HG03095 (cell line): ENCODE data around the gene HDLBP.
A peak's percentile ranks its signal among the peaks of the same experiment; 100 is the strongest.

Experiments
- ATAC-seq: cut with Tn5 transposase; IDR thresholded peaks from one replicate; pipeline ENCODE4 v1.9.1; 2021; ENCODE audit warnings: moderate library complexity; ENCODE audit not compliant: unreplicated experiment

Gene HDLBP

GRCh38 chr2:241230435-241230834 is 85.0 kb downstream of the HDLBP start:
- ATAC-seq = no peak

- ATAC-seq = no peak
Observed at GRCh38 chr2:241229563-241230401, 85.7 kb downstream of the HDLBP start.

GRCh38 chr2:241228860-241229516 is 86.5 kb downstream of the HDLBP start:
- ATAC-seq = no peak

- ATAC-seq = no peak
Observed at GRCh38 chr2:241228081-241228859, 87.2 kb downstream of the HDLBP start.

- ATAC-seq = no peak
Observed at GRCh38 chr2:241227594-241227993, 87.9 kb downstream of the HDLBP start.

- ATAC-seq = no peak
Observed at GRCh38 chr2:241226723-241227572, 88.5 kb downstream of the HDLBP start.

- no peak for ATAC-seq
Observed at GRCh38 chr2:241225983-241226382, 89.5 kb downstream of the HDLBP start.

GRCh38 chr2:241225545-241225944 is 89.9 kb downstream of the HDLBP start:
- no peak for ATAC-seq

- no peak for ATAC-seq
Observed at GRCh38 chr2:241224851-241225438, 90.5 kb downstream of the HDLBP start.

- no peak for ATAC-seq
Observed at GRCh38 chr2:241224018-241224850, 91.2 kb downstream of the HDLBP start.

GRCh38 chr2:241223211-241224017 is 92.1 kb downstream of the HDLBP start:
- no peak for ATAC-seq

GRCh38 chr2:241219856-241220356 is 95.6 kb downstream of the HDLBP start:
- no peak for ATAC-seq

- no peak for ATAC-seq
Observed at GRCh38 chr2:241219030-241219382, 96.5 kb downstream of the HDLBP start.

GRCh38 chr2:241218131-241219029 is 97.1 kb downstream of the HDLBP start:
- ATAC-seq = no peak

GRCh38 chr2:241217320-241218031 is 98.0 kb downstream of the HDLBP start:
- ATAC-seq = peak; percentile 48

GRCh38 chr2:241216211-241216761 is 99.2 kb downstream of the HDLBP start:
- no peak for ATAC-seq

- no peak for ATAC-seq
Observed at GRCh38 chr2:241215421-241215820, 100.1 kb downstream of the HDLBP start.
